ENCODE data around the gene PLB1.

Gene PLB1

GRCh38 chr2:28490558-28490957, 5.3 kb upstream of the PLB1 start:
- H3K27ac ChIP-seq (ENCODE audit: low read depth, low read length, poor library complexity, severe bottlenecking), result no peak overlapping the region
- no peak overlapping the region for H3K4me2 ChIP-seq (ENCODE audit: low read length)
- no peak overlapping the region for H3K4me3 ChIP-seq (ENCODE audit: low read depth, low read length, poor library complexity, severe bottlenecking)
- no peak overlapping the region for H2AFZ ChIP-seq (ENCODE audit: low read length)
- no peaks in the 10 kb centered on the region for H3K79me2 ChIP-seq (ENCODE audit: insufficient read depth, low read length)
- no peaks in the 10 kb centered on the region for H3K9me3 ChIP-seq (ENCODE audit: low read length)
- no peaks in the 10 kb centered on the region for H3K27me3 ChIP-seq (ENCODE audit: insufficient read depth, low read length)
- H3K4me1 ChIP-seq (ENCODE audit: insufficient read depth, low read length, severe bottlenecking), result no peaks in the 10 kb centered on the region
- no peaks in the 10 kb centered on the region for H3F3A ChIP-seq (ENCODE audit: insufficient read depth, low read length)
- H4K20me1 ChIP-seq (ENCODE audit: insufficient read depth, low read length), result no peaks in the 10 kb centered on the region
- H3K9me2 ChIP-seq (ENCODE audit: low read depth, low read length), result no peaks in the 10 kb centered on the region
- no peak for TF ChIP-seq EZH2 (IDR thresholded peaks at IDR 0.05; ENCODE audit: borderline replicate concordance, low read length)
- H3K36me3 ChIP-seq (ENCODE audit: insufficient read depth, low read length), result no peaks in the 10 kb centered on the region
- no peak overlapping the region for H3K9ac ChIP-seq (ENCODE audit: low read length)

GRCh38 chr2:28492282-28492681, 3.6 kb upstream of the PLB1 start:
- H3K27ac ChIP-seq (ENCODE audit: low read depth, low read length, poor library complexity, severe bottlenecking), result no peak overlapping the region
- TF ChIP-seq CTCF (IDR thresholded peaks at IDR 0.05; ENCODE audit: low read length), result no peak
- TF ChIP-seq EZH2 (IDR thresholded peaks at IDR 0.05; ENCODE audit: borderline replicate concordance, low read length), result no peak
- H3K4me1 ChIP-seq (ENCODE audit: insufficient read depth, low read length, severe bottlenecking), result no peaks in the 10 kb centered on the region
- H3K9ac ChIP-seq (ENCODE audit: low read length), result no peak overlapping the region
- no peaks in the 10 kb centered on the region for H4K20me1 ChIP-seq (ENCODE audit: insufficient read depth, low read length)
- H3F3A ChIP-seq (ENCODE audit: insufficient read depth, low read length), result no peaks in the 10 kb centered on the region
- H3K36me3 ChIP-seq (ENCODE audit: insufficient read depth, low read length), result no peaks in the 10 kb centered on the region
- no peak overlapping the region for H3K4me2 ChIP-seq (ENCODE audit: low read length)
- H3K9me2 ChIP-seq (ENCODE audit: low read depth, low read length), result no peaks in the 10 kb centered on the region
- H3K4me3 ChIP-seq (ENCODE audit: low read depth, low read length, poor library complexity, severe bottlenecking), result no peak overlapping the region
- H2AFZ ChIP-seq (ENCODE audit: low read length), result no peak overlapping the region
- no peaks in the 10 kb centered on the region for H3K9me3 ChIP-seq (ENCODE audit: low read length)
- H3K27me3 ChIP-seq (ENCODE audit: insufficient read depth, low read length), result no peaks in the 10 kb centered on the region
- no peaks in the 10 kb centered on the region for H3K79me2 ChIP-seq (ENCODE audit: insufficient read depth, low read length)

GRCh38 chr2:28493636-28494035, 2.2 kb upstream of the PLB1 start:
- H3K4me2 ChIP-seq (ENCODE audit: low read length), result no peak overlapping the region
- H3K4me1 ChIP-seq (ENCODE audit: insufficient read depth, low read length, severe bottlenecking), result no peaks in the 10 kb centered on the region
- TF ChIP-seq CTCF (IDR thresholded peaks at IDR 0.05; ENCODE audit: low read length) (no peak), EZH2 (IDR thresholded peaks at IDR 0.05; ENCODE audit: borderline replicate concordance, low read length) (no peak)
- H2AFZ ChIP-seq (ENCODE audit: low read length), result no peak overlapping the region
- no peak overlapping the region for H3K27ac ChIP-seq (ENCODE audit: low read depth, low read length, poor library complexity, severe bottlenecking)
- H3F3A ChIP-seq (ENCODE audit: insufficient read depth, low read length), result no peaks in the 10 kb centered on the region
- no peaks in the 10 kb centered on the region for H4K20me1 ChIP-seq (ENCODE audit: insufficient read depth, low read length)
- H3K9me3 ChIP-seq (ENCODE audit: low read length), result no peaks in the 10 kb centered on the region
- no peaks in the 10 kb centered on the region for H3K9me2 ChIP-seq (ENCODE audit: low read depth, low read length)
- no peak overlapping the region for H3K4me3 ChIP-seq (ENCODE audit: low read depth, low read length, poor library complexity, severe bottlenecking)
- no peaks in the 10 kb centered on the region for H3K36me3 ChIP-seq (ENCODE audit: insufficient read depth, low read length)
- no peak overlapping the region for H3K9ac ChIP-seq (ENCODE audit: low read length)
- H3K79me2 ChIP-seq (ENCODE audit: insufficient read depth, low read length), result no peaks in the 10 kb centered on the region
- H3K27me3 ChIP-seq (ENCODE audit: insufficient read depth, low read length), result no peaks in the 10 kb centered on the region

- TF ChIP-seq CTCF (IDR thresholded peaks at IDR 0.05; ENCODE audit: low read length), result no peak
- TF ChIP-seq EZH2 (IDR thresholded peaks at IDR 0.05; ENCODE audit: borderline replicate concordance, low read length), result no peak
- H3K79me2 ChIP-seq (ENCODE audit: insufficient read depth, low read length), result no peaks in the 10 kb centered on the region
- no peaks in the 10 kb centered on the region for H3K27me3 ChIP-seq (ENCODE audit: insufficient read depth, low read length)
- no peak overlapping the region for H3K27ac ChIP-seq (ENCODE audit: low read depth, low read length, poor library complexity, severe bottlenecking)
- H4K20me1 ChIP-seq (ENCODE audit: insufficient read depth, low read length), result no peaks in the 10 kb centered on the region
- no peak overlapping the region for H3K4me3 ChIP-seq (ENCODE audit: low read depth, low read length, poor library complexity, severe bottlenecking)
- no peak overlapping the region for H2AFZ ChIP-seq (ENCODE audit: low read length)
- H3K9me2 ChIP-seq (ENCODE audit: low read depth, low read length), result no peaks in the 10 kb centered on the region
- H3K4me2 ChIP-seq (ENCODE audit: low read length), result no peak overlapping the region
- H3K4me1 ChIP-seq (ENCODE audit: insufficient read depth, low read length, severe bottlenecking), result no peaks in the 10 kb centered on the region
- no peaks in the 10 kb centered on the region for H3K36me3 ChIP-seq (ENCODE audit: insufficient read depth, low read length)
- H3F3A ChIP-seq (ENCODE audit: insufficient read depth, low read length), result no peaks in the 10 kb centered on the region
- no peaks in the 10 kb centered on the region for H3K9me3 ChIP-seq (ENCODE audit: low read length)
- no peak overlapping the region for H3K9ac ChIP-seq (ENCODE audit: low read length)
Observed at GRCh38 chr2:28496781-28497180, 921 bp downstream of the PLB1 start.

All from OCI-LY1 (cell line).